NCI-H1417 (cell line): ENCODE results near the gene NFATC1.

Source experiments
- DNase-seq, 3 experiments: peaks; one replicate each; lab custom pipeline; 2025; lab: John Stamatoyannopoulos, UW

Gene NFATC1

GRCh38 chr18:79457239-79457638 is 61.5 kb downstream of the NFATC1 start:
- no peak for DNase-seq

GRCh38 chr18:79457652-79458051 is 61.9 kb downstream of the NFATC1 start:
- DNase-seq: no peak

GRCh38 chr18:79458131-79458838 is 62.6 kb downstream of the NFATC1 start:
- no peak for DNase-seq

GRCh38 chr18:79458917-79459803 is 63.4 kb downstream of the NFATC1 start:
- DNase-seq: no peak

- no peak for DNase-seq
Observed at GRCh38 chr18:79459946-79460480, 64.3 kb downstream of the NFATC1 start.

- DNase-seq: no peak
Observed at GRCh38 chr18:79460481-79461300, 65.0 kb downstream of the NFATC1 start.

- no peak for DNase-seq
Observed at GRCh38 chr18:79461627-79462026, 65.9 kb downstream of the NFATC1 start.

GRCh38 chr18:79463424-79463960 is 67.8 kb downstream of the NFATC1 start:
- DNase-seq: no peak

- no peak for DNase-seq
Observed at GRCh38 chr18:79465392-79465991, 69.8 kb downstream of the NFATC1 start.

GRCh38 chr18:79466591-79466990 is 70.9 kb downstream of the NFATC1 start:
- peak in 1 of 3 experiments; percentile 15 for DNase-seq

GRCh38 chr18:79467126-79467525 is 71.4 kb downstream of the NFATC1 start:
- no peak for DNase-seq

- DNase-seq: no peak
Observed at GRCh38 chr18:79468119-79468789, 72.5 kb downstream of the NFATC1 start.

- DNase-seq: no peak
Observed at GRCh38 chr18:79469309-79469708, 73.6 kb downstream of the NFATC1 start.

GRCh38 chr18:79469751-79470505 is 74.2 kb downstream of the NFATC1 start:
- DNase-seq: no peak

GRCh38 chr18:79470547-79470946 is 74.8 kb downstream of the NFATC1 start:
- DNase-seq: no peak

GRCh38 chr18:79471046-79471445 is 75.3 kb downstream of the NFATC1 start:
- no peak for DNase-seq

- DNase-seq: no peak
Observed at GRCh38 chr18:79471597-79471996, 75.9 kb downstream of the NFATC1 start.

- no peak for DNase-seq
Observed at GRCh38 chr18:79472176-79472575, 76.4 kb downstream of the NFATC1 start.

- DNase-seq: no peak
Observed at GRCh38 chr18:79472946-79473345, 77.2 kb downstream of the NFATC1 start.
